CD4-positive, alpha-beta T cell treated with Interleukin-6 for 4 hours (primary cell): ENCODE data around the gene KLF5.

Source experiments
- DNase-seq: peaks from one replicate; pipeline ENCODE4 v3.0.0-alpha.2; 2020; ENCODE audit warnings: mixed read lengths

KLF5 gene

GRCh38 chr13:73060251-73061160 lies 1.7 kb downstream of the KLF5 start:
- peak; percentile 4 for DNase-seq

- DNase-seq: no peak
These were observed 2.7 kb downstream of the KLF5 start for GRCh38 chr13:73061473-73061872.

- DNase-seq: no peak
These were observed 3.1 kb downstream of the KLF5 start for GRCh38 chr13:73061876-73062275.

- DNase-seq: no peak
These were observed 3.7 kb downstream of the KLF5 start for GRCh38 chr13:73062468-73062867.

GRCh38 chr13:73063166-73063565 lies 4.4 kb downstream of the KLF5 start:
- DNase-seq: no peak

- no peak for DNase-seq
These were observed 6.2 kb downstream of the KLF5 start for GRCh38 chr13:73065036-73065435.

GRCh38 chr13:73065665-73066340 lies 7.0 kb downstream of the KLF5 start:
- DNase-seq: no peak

- DNase-seq: no peak
These were observed 10.5 kb downstream of the KLF5 start for GRCh38 chr13:73069206-73069805.

- DNase-seq: no peak
These were observed 11.8 kb downstream of the KLF5 start for GRCh38 chr13:73070451-73071098.

GRCh38 chr13:73072239-73072900 lies 13.6 kb downstream of the KLF5 start:
- DNase-seq: no peak

GRCh38 chr13:73073050-73073449 lies 14.2 kb downstream of the KLF5 start:
- no peak for DNase-seq

GRCh38 chr13:73074014-73074413 lies 15.2 kb downstream of the KLF5 start:
- DNase-seq: no peak

GRCh38 chr13:73074926-73075325 lies 16.1 kb downstream of the KLF5 start:
- no peak for DNase-seq

- DNase-seq: no peak
These were observed 16.7 kb downstream of the KLF5 start for GRCh38 chr13:73075546-73075945.

GRCh38 chr13:73075954-73076353 lies 17.1 kb downstream of the KLF5 start:
- no peak for DNase-seq

GRCh38 chr13:73077865-73078264 lies 19.1 kb downstream of the KLF5 start:
- DNase-seq: no peak

- no peak for DNase-seq
These were observed 20.6 kb downstream of the KLF5 start for GRCh38 chr13:73079359-73079758.

GRCh38 chr13:73081256-73081915 lies 22.6 kb downstream of the KLF5 start:
- DNase-seq: no peak

GRCh38 chr13:73082471-73082870 lies 23.7 kb downstream of the KLF5 start:
- no peak for DNase-seq

- no peak for DNase-seq
These were observed 24.1 kb downstream of the KLF5 start for GRCh38 chr13:73082895-73083294.

- DNase-seq: no peak
These were observed 29.6 kb downstream of the KLF5 start for GRCh38 chr13:73088332-73088935.

GRCh38 chr13:73089213-73089612 lies 30.4 kb downstream of the KLF5 start:
- no peak for DNase-seq
